Activated T-cell treated with anti-CD3 and anti-CD28 coated beads for 48 hours (primary cell): ENCODE results near the gene UNC93B1.
"Not testable (repeated sequence)": the region's sequence is repeated elsewhere in the genome, so short reads cannot be mapped to it uniquely, and the experiment has no call there.

Source experiments
- DNase-seq: peaks from one replicate; pipeline ENCODE4 v3.0.0-alpha.2; 2020; ENCODE audit warnings: low read depth

UNC93B1 gene

DNA sequence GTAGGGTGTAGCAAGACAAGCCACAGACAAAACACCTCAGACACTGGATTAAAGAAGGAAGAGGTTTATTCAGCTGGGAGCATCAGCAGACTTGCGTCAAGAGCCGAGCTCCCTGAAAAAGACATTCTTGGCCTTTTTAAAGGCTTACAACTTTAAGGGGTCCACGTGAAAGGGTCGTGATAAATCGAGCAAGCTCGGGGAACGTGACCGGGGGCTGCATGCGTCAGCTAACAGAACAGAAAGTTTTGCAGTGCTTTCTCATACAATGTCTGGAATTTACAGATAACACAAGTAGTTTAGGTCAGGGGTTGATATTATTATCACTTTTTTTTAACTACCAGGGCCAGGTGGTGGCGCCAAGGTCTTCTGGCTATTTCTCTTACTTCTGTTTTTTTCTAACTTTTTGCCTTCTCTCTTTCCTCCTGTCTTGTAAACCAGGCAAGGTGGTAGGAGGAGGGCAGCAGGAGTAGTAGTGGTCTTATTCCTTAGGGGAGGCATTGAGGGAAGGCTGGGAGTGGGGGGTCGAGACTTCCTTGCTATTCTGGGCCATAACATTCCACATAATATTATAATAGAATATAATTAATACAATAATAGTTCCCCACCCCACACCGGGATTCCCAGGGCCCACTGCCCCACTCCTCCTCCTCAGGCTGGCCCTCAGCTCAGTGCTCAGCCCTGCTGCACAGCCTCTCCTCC is 5.6 kb upstream of the UNC93B1 start:
- no peak for DNase-seq

DNA sequence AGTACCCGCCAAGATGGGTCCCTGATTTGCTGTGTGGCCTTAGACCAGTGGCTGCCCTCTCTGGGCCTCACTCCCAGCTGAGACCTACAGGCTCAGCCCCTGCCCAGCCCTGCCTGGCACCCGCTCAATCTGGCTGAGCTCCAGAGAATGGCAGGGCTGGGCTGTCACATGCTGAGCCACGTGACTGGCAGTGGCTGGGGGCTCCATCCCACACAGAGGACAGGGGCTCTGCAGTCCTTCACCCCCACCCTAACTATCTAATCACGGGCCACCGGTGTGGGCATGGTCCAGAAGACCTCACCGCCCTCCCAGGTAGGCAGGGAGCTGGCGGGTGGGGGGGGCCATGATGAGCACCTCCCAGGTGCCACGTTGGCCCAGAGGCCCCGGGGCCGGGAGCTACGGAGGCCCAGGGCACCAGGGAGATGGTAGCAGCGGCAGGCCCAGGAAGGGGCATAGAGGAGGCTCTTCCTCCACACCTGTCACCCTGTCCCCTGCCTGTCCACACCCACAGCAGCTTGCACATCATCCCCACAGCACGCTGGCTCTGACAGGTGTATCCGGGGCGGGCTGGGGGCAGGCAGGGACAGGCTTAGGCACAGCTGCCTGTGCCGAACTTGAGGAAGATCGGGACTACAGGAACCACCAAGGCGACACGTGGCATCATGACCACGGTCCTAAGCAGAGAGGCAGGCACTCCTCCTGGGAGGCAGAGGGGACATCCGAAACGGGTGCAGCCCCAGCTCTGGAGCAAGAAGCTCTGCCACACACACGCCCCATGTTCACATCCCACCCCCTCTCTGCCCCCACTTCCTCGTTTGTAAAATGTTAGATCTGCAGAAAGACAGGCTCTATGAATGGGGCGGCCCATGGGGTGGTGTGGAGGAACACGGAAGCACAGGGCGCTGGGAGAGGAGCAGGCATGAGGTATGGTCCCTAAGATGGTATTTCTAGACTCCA is 4.8 kb upstream of the UNC93B1 start:
- no peak for DNase-seq

DNA sequence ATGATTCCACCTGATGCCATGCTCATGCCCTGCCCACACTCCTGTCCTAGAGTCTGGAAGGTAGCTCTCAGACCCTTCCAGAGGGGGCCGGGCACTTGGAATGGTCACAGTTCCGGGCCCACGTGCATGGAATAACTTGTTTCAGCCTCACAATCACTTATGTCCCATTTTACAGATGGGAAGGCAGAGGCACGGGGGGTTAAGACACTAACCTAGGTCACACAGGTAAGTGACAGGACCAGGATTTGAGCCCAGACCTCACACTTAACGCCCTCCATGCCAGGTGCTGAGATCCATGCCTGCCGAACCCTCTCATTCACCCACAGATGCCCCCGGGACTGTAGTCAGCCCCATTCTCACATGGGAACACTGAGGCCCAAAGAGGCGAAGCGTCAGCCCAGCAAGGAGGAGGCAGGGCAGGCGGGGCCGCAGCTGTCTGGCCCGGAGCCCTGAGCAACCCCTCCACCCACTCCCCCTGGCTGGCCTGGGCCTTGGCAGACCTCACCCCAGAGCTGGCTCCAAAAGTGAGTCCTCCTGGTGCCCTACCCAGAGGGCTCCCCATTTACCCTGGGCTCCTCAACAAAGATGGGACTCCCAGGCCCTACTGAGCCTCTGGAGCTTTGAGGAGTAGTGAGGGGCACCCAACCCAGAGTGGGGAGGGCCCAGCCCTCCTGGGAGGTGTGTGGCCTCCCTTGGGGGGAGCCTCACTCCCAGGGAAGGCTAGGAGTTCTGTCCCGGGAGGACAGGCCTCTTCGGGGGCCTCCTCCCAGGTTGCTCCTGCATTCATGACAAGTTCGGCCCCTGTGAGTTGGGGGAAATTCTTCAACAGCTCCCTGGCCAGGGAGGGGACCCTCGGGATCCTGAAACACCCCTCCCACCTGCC is 3.8 kb upstream of the UNC93B1 start:
- no peak for DNase-seq

DNA sequence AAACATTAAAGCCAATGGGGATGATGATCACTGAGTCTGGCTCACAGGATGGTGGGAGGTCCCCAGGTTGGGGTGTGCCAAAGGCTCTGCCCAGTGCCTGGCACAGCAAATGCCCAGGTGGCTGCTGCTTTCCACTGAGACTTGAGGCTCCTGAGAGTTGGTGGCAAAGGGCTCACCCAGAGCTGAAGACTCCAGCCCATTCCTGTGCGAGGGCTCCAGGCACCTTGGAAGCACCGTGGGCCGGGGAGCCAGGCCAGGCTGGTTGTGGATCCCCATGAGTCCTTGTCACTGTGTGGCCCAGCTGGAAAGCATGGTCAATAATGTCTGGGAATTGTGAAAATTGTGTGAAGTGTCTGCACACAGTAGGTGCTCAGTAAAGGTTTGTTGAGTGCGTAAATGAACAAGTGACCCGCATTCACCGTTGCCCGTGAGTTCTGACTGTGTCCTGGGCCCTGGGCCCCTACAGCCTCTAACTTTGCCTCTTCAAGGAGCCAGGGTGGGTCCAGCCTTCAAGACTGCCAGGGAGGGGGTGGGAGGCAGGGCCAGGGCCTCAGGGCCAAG is 2.8 kb upstream of the UNC93B1 start:
- no peak for DNase-seq

DNA sequence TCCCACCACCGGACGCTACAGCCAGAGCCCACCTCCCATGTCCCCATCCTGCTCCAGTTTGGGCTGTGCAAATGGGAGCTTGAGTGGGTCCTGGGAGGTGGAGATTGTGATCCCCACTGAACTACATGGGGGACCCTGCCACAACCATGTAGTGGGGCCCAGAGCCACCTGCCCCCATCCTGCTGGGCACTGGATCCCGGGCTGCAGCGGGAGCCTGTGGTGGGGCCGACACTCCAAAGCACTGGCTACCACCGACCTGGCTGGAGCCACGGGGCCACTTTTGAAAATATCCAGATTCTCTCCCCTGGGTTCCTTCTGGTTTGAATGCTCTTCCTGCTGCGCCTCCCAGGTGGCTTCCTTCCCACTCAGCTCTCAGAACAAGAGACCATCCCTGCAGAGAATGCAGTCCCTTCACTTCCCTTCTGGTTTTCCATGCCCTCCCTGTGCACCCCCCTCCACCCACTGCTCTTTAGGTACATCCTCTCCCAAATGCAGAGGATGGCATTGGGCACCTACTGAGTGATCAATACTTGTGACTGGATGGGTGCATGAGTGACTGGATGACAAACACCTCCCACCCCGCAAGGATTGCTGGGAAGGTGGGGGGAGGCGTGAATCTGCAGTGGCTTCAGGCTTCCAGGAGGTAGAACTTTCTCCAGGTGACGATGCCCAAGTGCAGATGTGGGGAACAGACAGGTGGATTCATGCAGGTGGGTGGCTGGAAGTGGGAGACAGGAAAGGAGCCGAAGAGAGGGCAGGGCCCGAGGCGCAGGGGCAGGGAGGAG is 846 bp upstream of the UNC93B1 start:
- DNase-seq: no peak

DNA sequence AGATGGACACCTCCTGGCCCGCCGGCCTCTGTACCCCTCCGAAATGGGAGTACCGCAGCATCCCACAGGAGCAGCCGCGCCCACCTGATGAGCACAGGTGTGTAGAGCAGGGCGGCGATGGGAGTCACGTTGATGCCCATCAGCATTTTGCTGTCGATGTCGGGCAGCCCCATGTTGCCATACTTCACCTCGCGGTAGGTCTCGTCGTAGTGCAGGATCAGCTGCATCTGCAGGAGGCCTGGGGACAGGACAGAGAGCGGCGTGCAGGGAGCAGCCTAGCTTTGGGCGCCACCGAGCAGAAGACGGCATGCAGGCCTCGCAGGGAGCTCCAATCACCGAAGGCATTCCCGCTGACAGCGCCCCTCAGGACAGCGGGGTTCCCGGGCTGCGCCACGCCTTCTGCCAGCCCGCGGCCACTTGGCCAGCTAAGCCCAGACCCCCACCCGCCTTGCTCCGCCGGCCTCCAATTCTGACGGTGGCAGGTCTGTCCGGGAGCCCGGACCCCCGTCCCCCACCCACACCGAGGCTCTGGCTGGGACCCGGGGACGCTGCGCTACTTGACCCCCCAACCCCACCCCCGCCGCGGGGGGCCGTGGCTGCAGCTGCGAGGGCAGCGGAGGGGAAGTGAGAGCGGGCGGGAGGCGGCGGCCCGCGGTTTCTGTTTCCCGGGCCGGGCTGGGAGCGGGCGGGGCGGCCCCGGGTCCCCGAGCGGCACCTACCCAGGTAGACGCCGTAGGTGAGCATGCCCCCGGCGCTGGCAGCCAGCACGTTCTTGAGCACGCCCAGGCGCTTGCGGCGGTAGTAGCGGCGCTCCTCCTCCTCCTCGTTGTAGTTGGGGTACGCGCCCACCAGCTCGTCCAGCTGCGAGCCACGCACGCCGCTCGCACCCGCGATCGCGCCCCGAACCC is 705 bp downstream of the UNC93B1 start:
- peak; percentile 35 for DNase-seq

DNA sequence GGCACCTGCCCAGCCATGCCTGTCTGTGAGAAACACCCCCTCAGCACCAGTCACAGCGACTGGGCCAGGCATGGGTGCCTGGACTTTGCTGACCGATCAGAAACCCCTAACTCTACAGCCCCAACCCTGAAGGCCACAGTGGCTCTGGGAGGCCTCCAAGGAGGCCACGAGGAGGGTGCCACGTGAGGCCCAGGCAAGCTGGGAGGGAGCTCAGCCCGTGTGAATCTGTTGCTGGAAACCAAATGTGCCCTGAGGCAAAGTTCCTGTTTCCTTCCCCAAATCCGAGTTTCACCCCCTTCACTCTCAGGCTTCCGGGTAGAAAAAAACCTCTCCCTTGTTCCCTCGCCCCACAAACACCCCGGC is 1.3 kb downstream of the UNC93B1 start:
- DNase-seq: no peak

DNA sequence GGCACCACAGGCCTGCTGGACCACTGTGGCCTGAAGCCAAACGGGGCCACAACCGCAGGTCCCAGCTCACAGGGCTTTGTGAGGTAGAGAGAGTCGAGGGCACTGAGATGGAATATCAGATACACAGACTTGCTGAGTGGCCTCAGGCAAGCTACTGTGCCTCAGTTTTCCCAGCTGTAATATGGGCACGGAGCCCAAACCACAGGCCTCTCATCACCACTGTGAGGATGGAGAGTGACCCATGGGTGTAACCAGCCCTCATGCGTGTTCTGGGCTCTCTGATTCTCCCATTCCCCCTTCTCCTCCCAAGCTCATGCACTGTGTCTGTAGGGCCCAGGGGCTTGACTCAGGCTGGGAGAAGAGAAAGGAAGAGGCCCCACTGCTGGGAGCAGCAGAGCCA is 4.2 kb downstream of the UNC93B1 start:
- DNase-seq: no peak

DNA sequence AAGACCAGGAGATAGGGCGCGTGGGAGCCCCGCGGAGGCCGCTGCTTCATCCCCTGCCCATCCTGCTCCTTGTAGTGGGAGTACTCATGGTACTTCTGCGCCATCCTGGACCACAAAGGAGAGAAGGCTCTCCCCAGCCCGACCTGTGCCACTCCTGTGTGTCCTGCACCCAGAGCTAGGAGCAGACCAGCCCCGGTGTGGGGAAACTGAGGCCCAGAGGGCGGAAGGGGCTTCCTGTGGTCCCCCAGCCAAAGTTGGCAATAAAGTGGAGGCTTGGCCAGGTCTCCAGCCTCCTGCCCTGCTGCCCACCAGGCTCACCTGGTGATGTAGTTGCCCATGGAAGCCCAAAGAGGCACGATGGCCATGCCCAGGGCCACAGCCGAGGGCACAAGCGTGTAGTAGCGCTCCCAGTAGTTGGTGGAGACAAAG is 4.7 kb downstream of the UNC93B1 start:
- no peak for DNase-seq

DNA sequence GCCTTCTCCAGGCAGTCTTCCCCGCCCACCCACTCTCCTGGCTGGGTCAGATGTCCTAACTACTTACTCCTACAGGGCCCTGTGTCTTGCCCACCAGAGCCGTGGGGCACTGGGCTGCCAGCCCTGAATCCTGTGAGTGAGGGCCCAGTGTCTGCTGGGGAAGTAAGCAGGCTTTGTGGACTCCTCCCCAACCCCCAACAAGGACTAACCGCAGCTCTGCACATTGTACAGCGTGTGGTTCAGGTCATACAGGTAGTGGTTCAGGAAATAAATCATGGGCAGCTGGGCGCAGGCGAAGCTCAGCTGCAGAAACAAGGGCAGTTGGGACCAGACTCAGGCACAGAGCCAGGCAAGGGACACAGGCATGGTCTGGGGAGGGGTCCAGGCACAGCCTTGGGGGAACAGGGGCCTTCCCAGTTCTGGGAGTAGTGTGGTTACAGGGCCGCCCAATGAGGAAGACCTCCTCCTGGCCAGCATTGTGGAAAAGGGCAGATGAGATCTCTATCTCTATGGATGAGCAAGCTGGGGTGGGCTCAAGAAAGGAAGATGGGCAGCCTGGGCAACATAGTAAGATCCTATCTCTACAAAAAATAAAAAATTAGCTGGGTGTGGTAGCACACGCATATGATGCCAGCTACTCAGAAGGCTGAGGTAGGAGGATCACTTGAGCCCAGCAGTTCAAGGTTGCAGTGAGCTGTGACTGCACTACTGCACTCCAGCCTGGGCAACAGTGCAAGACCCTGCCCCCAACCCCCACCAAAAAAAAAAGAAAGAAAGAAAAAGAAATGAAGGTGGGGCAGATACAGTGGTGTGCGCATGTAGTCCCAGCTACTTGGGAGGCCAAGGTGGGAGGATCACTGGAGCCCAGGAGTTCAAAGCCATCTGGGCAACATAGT is 5.5 kb downstream of the UNC93B1 start:
- no peak for DNase-seq

DNA sequence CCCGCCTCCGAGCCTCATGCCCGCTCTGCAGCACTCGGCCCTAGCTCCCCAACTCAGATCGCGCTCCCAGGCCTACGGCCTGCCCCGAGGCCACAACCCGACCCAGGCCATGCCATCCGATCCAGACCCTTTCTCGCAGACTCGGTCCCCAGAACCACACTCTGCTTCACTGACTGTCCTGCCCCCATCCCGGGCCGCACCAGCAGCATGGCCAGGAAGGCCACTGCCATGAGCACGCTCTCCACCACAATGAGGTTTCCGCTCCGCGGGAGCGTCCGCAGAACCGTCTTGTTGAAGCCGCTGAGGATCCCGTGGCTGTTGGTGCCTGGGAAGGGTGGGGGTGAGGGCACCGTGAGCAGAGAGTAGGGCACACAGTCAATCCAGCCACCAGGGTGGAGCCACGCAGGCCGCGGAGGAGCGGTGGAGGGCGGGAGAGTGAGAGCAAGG is 6.4 kb downstream of the UNC93B1 start:
- DNase-seq: no peak

DNA sequence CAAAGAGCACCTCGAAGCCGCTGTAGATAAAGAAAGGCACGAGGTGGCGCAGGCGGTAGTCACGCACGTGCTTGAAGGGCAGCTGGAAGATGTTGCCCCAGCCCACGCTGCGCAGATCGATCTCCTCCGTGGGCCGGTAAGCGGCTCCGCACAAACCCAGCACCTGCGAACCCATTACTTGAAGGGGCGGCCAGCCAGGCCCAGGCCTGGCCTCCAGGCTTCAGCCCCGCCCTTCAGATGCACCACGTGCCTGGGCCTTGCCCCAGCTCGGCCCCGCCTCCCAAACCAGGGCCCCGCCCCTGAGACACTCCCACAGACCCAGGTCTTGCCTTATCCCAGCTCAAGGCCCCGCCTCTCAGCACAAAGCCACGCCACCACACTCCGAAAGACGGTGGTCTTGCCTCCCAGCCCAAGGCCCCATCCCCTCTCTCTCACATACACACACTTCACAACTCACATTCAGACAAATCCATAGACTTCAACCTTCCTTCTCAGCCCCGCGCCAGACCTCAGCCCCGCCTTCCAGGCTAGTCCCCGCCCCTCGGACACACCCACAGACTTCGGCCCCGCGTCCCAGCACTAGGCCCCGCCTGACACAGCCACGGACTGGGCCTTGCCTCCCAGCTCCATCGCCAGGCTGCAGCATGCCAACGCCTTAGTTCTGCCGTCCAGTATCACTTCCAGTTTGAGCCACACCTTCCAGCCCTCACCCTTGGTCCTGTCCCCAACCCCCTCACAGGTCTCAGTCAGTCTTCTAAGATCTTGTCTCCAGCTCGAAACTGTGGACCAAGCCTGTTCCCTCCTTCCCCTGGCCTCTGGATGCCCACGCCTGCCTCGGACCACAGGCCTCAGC is 7.0 kb downstream of the UNC93B1 start:
- DNase-seq: peak; percentile 43

DNA sequence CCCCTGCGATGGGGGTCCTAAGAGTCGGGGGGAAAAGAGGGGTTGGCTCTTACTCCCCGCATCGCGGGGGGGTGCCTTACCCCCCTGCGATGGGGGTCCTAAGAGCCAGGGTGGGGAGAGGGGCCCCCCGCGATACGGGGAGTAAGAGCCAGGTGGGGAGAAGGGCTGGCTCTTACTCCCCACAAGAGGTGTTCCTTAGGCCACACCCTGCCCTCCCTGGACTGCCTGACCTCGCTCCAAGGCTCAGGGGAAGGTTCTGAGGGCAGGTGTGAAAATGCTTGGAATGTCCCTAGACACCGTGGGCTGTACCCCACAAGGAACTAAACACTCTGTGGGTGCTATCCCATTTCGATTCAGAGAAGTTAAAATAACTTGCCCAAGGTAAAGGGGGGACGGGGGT is 7.8 kb downstream of the UNC93B1 start:
- DNase-seq: no peak

DNA sequence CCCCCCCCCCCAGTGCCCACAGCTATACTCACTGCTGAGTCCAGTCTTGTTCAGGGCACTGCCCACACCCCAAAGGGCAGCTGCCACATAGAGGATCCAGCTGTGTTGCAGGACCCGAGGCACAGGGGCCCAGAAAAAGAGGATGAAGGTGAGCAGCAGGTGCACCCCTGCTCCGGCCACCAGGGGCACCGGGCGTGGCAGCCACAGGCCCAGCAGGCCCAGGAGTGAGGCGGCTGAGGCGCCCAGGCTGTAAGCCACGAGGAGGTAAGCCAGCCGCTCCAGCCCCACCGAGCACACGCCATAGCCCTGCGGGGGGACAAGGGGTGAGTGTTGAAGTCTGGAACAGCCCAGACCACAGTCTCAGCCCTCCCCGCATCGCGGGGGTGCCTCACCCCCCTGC is 8.3 kb downstream of the UNC93B1 start:
- not testable (repeated sequence) for DNase-seq

DNA sequence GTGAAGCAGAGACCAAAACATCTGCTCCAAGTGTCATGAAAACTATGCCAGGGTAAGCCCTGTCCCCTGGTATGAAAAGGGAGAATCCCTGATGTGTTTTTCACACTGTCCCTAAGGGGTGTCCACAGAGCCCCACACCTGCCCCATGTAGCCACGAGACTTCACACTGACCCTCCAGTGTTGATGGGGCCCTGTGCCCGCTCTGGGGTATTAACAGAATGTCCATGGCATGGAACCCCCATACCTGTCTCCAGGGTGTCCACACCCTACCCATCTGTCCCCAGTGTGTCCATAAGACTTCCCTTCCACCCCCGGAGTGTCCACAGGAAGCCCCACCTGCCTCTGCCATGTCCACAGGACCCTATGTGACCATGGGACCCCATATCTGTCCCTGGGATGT is 8.8 kb downstream of the UNC93B1 start:
- DNase-seq: not testable (repeated sequence)

DNA sequence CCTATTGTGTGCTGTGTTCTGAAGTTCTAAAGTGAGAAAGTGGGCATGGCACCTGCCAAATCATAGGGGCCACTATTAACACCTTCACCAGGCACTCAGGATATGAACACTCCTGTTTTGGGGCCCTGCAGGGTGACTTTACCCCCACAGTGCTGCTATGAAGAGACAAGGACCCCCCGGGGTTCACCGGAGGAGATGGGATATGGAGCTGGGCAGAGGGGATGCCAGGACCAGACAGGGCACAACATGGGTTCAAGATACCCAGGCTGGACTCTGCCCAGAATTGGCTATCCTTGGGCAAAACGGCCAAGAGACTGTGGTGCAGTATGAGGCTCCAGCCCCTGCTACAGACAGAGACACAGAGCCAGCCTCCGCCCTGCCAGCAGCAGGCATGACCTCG is 9.5 kb downstream of the UNC93B1 start:
- not testable (repeated sequence) for DNase-seq

DNA sequence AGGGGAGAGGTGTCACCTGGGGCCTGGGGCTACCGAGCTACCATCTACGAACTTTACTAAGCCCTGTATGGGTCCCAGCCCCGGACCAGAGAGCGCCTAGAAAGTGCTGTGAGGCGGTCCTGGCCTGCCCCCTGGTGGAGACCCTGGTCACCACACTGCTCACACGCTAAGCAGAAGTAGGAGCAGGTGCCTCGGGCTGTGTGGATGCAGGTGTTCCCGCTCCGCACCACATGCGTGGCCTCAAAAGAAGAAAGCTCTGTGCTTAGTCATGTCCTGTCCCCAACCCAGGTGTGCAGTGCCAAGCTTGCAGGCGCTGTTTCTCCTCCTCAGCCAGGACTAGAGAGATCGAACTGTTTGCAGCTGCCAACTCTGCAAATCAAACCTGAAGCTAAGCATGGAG is 10.1 kb downstream of the UNC93B1 start:
- peak; percentile 31 for DNase-seq
